IMR-90 (cell line): Measurements from ENCODE around the gene THOC3.
"Not testable (repeated sequence)": the region's sequence is repeated elsewhere in the genome, so short reads cannot be mapped to it uniquely, and the experiment has no call there.

Experiments
- CEBPB ChIP-seq: IDR thresholded peaks from 2 replicates; pipeline ENCODE4 v1.6.1; 2012; ENCODE audit warnings: low read depth, low read length, improper control_type of control experiment
- CHD1 ChIP-seq: IDR thresholded peaks from 2 replicates; pipeline ENCODE4 v1.6.1; 2012; ENCODE audit warnings: low read depth, low read length, improper control_type of control experiment
- MAFK ChIP-seq: IDR thresholded peaks from 2 replicates; pipeline ENCODE4 v1.6.1; 2012; ENCODE audit warnings: low read depth, low read length, improper control_type of control experiment
- MAZ ChIP-seq: IDR thresholded peaks from 2 replicates; pipeline ENCODE4 v1.6.1; 2012; ENCODE audit warnings: low read depth, mild to moderate bottlenecking, low read length, improper control_type of control experiment, moderate library complexity, borderline replicate concordance
- POLR2A ChIP-seq: IDR thresholded peaks from 2 replicates; pipeline ENCODE4 v1.6.1; 2012; ENCODE audit warnings: mild to moderate bottlenecking, low read depth, low read length
- RAD21 ChIP-seq: IDR thresholded peaks from 2 replicates; pipeline ENCODE4 v1.6.1; 2012; ENCODE audit warnings: low read length, improper control_type of control experiment
- RFX5 ChIP-seq: IDR thresholded peaks from 2 replicates; pipeline ENCODE4 v1.8.0; 2012; ENCODE audit warnings: low read depth, mild to moderate bottlenecking, low read length, moderate library complexity
- SMC3 ChIP-seq: fragments of 150-350 bp; IDR thresholded peaks from 2 replicates; pipeline ENCODE4 v1.6.1; 2016; ENCODE audit warnings: low read depth, mild to moderate bottlenecking, antibody characterized with exemption, low read length, moderate library complexity
- TF ChIP-seq, protein P1 (sequence below): conservative IDR thresholded peaks from 2 replicates; pipeline ENCODE4 v1.5.1; 2012; ENCODE audit warnings: mild to moderate bottlenecking, low read depth, low read length, improper control_type of control experiment
- TF ChIP-seq, protein P2 (sequence below): fragments of 150-350 bp; IDR thresholded peaks from 2 replicates; pipeline ENCODE4 v1.6.1; 2017; ENCODE audit warnings: mild to moderate bottlenecking, antibody characterized with exemption, low read length, low read depth

DNA sequence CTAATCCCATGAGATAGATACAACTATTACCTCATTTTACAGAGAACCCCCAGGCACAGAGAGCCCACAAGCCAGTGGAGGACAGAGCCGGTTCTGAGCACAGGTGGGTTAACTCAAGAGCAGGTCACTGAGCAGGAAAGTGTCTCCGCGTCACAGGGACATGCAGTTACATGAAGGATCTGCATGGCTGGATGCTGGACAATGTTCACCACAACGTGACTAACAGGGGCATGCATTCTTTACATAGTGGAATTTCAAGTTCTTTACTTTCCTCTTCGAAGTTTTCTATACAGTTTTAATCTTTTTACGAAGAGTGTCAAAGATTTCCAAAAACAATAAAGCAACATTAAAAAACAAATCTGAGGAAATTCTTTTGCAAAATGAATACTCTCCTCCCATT is 7.9 kb downstream of the THOC3 start:
- TF ChIP-seq, protein P1, sequence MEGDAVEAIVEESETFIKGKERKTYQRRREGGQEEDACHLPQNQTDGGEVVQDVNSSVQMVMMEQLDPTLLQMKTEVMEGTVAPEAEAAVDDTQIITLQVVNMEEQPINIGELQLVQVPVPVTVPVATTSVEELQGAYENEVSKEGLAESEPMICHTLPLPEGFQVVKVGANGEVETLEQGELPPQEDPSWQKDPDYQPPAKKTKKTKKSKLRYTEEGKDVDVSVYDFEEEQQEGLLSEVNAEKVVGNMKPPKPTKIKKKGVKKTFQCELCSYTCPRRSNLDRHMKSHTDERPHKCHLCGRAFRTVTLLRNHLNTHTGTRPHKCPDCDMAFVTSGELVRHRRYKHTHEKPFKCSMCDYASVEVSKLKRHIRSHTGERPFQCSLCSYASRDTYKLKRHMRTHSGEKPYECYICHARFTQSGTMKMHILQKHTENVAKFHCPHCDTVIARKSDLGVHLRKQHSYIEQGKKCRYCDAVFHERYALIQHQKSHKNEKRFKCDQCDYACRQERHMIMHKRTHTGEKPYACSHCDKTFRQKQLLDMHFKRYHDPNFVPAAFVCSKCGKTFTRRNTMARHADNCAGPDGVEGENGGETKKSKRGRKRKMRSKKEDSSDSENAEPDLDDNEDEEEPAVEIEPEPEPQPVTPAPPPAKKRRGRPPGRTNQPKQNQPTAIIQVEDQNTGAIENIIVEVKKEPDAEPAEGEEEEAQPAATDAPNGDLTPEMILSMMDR: not testable (repeated sequence)
- not testable (repeated sequence) for TF ChIP-seq POLR2A, RAD21, RFX5, MAZ, MAFK, CHD1, SMC3, CEBPB
- TF ChIP-seq, protein P2, sequence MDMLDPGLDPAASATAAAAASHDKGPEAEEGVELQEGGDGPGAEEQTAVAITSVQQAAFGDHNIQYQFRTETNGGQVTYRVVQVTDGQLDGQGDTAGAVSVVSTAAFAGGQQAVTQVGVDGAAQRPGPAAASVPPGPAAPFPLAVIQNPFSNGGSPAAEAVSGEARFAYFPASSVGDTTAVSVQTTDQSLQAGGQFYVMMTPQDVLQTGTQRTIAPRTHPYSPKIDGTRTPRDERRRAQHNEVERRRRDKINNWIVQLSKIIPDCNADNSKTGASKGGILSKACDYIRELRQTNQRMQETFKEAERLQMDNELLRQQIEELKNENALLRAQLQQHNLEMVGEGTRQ: not testable (repeated sequence)
